ENCODE results near the gene TEK. TPM values are rescaled to one million over a fixed set of nuclear protein-coding genes. Genes with fewer than 3 reads are reported as not detected.
"Not testable (repeated sequence)": the region's sequence is repeated elsewhere in the genome, so short reads cannot be mapped to it uniquely, and the experiment has no call there.

The TEK gene
- total and polyA plus RNA-seq, 4 experiments from 2014 or later, result not detected

DNA sequence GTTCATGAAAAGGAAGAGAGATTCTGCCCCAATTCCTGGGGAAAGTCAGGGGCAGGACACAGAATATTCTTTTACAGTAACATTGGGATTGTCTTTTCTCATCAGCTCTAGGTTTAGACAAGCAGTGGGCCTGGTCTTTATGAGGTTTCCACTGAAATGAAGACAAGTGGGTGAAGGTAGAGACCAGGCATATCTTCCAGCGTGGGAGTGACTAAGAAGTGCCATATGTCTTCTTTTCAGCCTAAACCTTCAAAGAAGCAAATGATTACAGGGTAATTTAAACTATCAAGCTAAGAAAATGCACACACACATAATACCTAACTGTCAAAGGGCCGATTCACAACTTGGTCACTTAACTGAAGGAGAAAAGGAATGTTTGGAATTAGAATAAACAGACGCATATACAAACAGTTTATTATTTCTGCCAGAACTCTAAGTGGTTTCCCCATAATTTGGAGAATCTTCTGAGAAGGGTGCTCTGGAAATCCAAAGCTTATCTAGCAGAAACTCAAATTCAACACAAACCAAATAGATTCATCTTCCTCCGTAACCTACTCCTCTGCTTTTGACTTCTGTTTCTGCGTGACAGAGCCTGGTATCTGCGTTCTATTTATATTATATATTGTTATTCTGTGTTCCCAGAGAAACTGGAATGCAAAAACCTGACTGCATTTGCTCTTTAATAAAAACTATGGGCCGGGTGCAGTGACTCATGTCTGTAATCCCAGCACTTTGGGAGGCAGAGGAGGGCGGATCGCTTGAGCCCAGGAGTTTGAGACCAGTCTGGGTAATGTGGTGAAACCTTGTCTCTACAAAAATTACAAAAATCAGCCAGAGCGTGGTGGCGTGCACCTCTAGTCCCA, 22.0 kb upstream of the TEK start:
- POLR2A ChIA-PET (ENCODE audit: partially characterized antibody), result no interaction called here
- no peaks in the 10 kb centered on the region for H3K4me1 Mint-ChIP-seq
- H3K9me3 Mint-ChIP-seq, result peaks cover 0 to 3% (median 0%) of the 10 kb centered on the region in 8 donors
- no peaks in the 10 kb centered on the region for H3K9me3 ChIP-seq (ENCODE audit: control insufficient read depth in 1 of 2, low read length in 2 of 2)
- no peaks in the 10 kb centered on the region for H3K36me3 ChIP-seq (ENCODE audit: insufficient read depth, low read length)
- DNase-seq, result no peak
- CTCF ChIA-PET (ENCODE audit: partially characterized antibody), result no interaction called here
- peaks cover 0 to 3% of the 10 kb centered on the region in 2 donors for H3K27me3 Mint-ChIP-seq
- H3K27ac ChIP-seq (ENCODE audit: low read depth, low read length), result no peak overlapping the region
- no peaks in the 10 kb centered on the region for H3K27me3 ChIP-seq (ENCODE audit: insufficient read depth, low read length)
- H3K4me1 ChIP-seq (ENCODE audit: insufficient read depth, low read length), result no peaks in the 10 kb centered on the region
- intact Hi-C loops (cut with micrococcal nuclease), result no loop called here
- no peak overlapping the region for H3K27ac Mint-ChIP-seq
- no peaks in the 10 kb centered on the region for H3K36me3 Mint-ChIP-seq
- H3K4me3 Mint-ChIP-seq, result no peak overlapping the region
- H3K4me3 ChIP-seq (ENCODE audit: low read length in 2 of 2), result no peak overlapping the region

DNA sequence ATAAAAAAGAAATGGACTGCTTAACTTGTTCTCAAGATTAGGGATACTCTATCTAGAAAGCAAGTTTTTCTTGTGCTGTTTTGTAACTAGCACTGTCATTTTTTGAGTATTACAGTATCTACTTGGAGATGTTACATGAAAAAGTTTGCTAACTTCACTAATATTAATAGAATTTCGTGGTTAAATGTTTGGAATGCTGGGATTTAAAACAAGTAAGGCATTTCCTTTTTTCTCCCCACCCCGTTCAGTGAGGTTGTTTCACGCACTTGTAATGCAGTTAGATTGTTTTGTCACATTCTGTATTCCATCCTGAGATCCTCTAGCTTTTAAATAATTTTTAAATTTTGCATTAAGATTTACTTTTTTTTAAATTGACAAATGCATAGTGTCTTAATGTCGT, 20.0 kb upstream of the TEK start:
- H3K27ac ChIP-seq (ENCODE audit: low read depth, low read length), result no peak overlapping the region
- peaks cover 0 to 2% (median under 1%) of the 10 kb centered on the region in 4 donors for H3K4me1 Mint-ChIP-seq
- H3K4me3 Mint-ChIP-seq, result no peak overlapping the region
- no peaks in the 10 kb centered on the region for H3K27me3 ChIP-seq (ENCODE audit: insufficient read depth, low read length)
- H3K27ac Mint-ChIP-seq, result no peak overlapping the region
- DNase-seq, result no peak
- H3K4me3 ChIP-seq (ENCODE audit: low read length in 2 of 2), result no peak overlapping the region
- CTCF ChIA-PET (ENCODE audit: partially characterized antibody), result no interaction called here
- peaks cover 4 to 9% of the 10 kb centered on the region in 2 donors for H3K27me3 Mint-ChIP-seq
- no peaks in the 10 kb centered on the region for H3K4me1 ChIP-seq (ENCODE audit: insufficient read depth, low read length)
- no peaks in the 10 kb centered on the region for H3K9me3 ChIP-seq (ENCODE audit: control insufficient read depth in 1 of 2, low read length in 2 of 2)
- H3K9me3 Mint-ChIP-seq, result peaks cover 0 to 5% (median 0%) of the 10 kb centered on the region in 8 donors
- POLR2A ChIA-PET (ENCODE audit: partially characterized antibody), result no interaction called here
- intact Hi-C loops (cut with micrococcal nuclease), result no loop called here
- H3K36me3 Mint-ChIP-seq, result no peaks in the 10 kb centered on the region
- no peaks in the 10 kb centered on the region for H3K36me3 ChIP-seq (ENCODE audit: insufficient read depth, low read length)

DNA sequence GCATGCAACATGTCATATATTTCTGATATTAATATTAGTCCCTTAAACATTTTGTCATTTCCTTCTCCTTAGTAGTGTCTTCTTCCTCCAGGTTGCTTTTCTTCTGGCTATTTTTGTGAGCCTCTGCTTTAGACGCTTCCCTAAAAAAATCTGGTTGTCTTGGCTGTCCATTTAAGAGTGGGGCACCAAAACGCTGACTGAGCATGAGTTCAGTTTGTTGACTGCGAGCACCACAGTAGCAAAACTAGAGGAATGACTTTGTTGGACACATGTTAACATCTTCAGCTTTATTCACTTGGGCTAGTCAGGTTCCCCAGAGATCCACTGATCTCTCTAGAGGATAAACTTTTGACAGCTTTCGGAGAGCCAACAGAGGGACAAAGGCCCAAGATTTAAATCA, 19.3 kb upstream of the TEK start:
- Mint-ChIP-seq H3K4me3 (no peak overlapping the region), H3K4me1 (peaks cover 0 to 2% (median under 1%) of the 10 kb centered on the region in 4 donors), H3K36me3 (no peaks in the 10 kb centered on the region), H3K27me3 (peaks cover 7 to 13% of the 10 kb centered on the region in 2 donors), H3K27ac (peak overlapping the region in 1 of 7 donors; percentile 23), H3K9me3 (peaks cover 0 to 5% (median 0%) of the 10 kb centered on the region in 8 donors)
- Histone ChIP-seq H3K27me3 (ENCODE audit: insufficient read depth, low read length) (no peaks in the 10 kb centered on the region), H3K4me1 (ENCODE audit: insufficient read depth, low read length) (no peaks in the 10 kb centered on the region), H3K4me3 (ENCODE audit: low read length in 2 of 2) (no peak overlapping the region), H3K27ac (ENCODE audit: low read depth, low read length) (no peak overlapping the region), H3K9me3 (ENCODE audit: control insufficient read depth in 1 of 2, low read length in 2 of 2) (no peaks in the 10 kb centered on the region), H3K36me3 (ENCODE audit: insufficient read depth, low read length) (no peaks in the 10 kb centered on the region)
- ChIA-PET CTCF (ENCODE audit: partially characterized antibody) (no interaction called here), POLR2A (ENCODE audit: partially characterized antibody) (no interaction called here)
- DNase-seq, result no peak
- intact Hi-C loops (cut with micrococcal nuclease), result no loop called here

DNA sequence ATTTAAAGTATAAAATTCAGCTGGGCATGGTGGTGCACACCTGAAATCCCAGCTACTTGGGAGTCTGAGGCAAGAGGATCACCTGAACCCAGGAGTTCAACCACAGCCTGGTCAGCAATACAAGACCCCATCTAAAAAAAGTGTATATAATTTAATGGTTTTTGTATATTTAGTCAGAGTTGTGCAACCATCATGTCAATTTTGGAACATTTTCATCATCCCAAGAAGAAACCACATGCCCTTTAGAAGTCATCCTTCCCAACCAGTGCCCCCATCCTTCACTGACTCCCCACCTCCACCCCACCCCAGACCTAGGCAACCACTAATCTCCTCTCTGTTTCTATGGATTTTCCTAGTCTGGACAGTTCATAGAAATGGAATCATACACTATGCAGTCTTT, 18.8 kb upstream of the TEK start:
- no peak overlapping the region for H3K4me3 ChIP-seq (ENCODE audit: low read length in 2 of 2)
- ChIA-PET CTCF (ENCODE audit: partially characterized antibody) (no interaction called here), POLR2A (ENCODE audit: partially characterized antibody) (no interaction called here)
- intact Hi-C loops (cut with micrococcal nuclease), result no loop called here
- no peak overlapping the region for H3K27ac ChIP-seq (ENCODE audit: low read depth, low read length)
- no peaks in the 10 kb centered on the region for H3K9me3 ChIP-seq (ENCODE audit: control insufficient read depth in 1 of 2, low read length in 2 of 2)
- no peak overlapping the region for H3K4me3 Mint-ChIP-seq
- peaks cover 0 to 2% (median under 1%) of the 10 kb centered on the region in 4 donors for H3K4me1 Mint-ChIP-seq
- peaks cover 9 to 16% of the 10 kb centered on the region in 2 donors for H3K27me3 Mint-ChIP-seq
- H3K9me3 Mint-ChIP-seq, result peaks cover 0 to 5% (median 0%) of the 10 kb centered on the region in 8 donors
- no peaks in the 10 kb centered on the region for H3K4me1 ChIP-seq (ENCODE audit: insufficient read depth, low read length)
- DNase-seq, result no peak
- H3K27me3 ChIP-seq (ENCODE audit: insufficient read depth, low read length), result no peaks in the 10 kb centered on the region
- no peak overlapping the region for H3K27ac Mint-ChIP-seq
- H3K36me3 Mint-ChIP-seq, result no peaks in the 10 kb centered on the region
- H3K36me3 ChIP-seq (ENCODE audit: insufficient read depth, low read length), result no peaks in the 10 kb centered on the region

DNA sequence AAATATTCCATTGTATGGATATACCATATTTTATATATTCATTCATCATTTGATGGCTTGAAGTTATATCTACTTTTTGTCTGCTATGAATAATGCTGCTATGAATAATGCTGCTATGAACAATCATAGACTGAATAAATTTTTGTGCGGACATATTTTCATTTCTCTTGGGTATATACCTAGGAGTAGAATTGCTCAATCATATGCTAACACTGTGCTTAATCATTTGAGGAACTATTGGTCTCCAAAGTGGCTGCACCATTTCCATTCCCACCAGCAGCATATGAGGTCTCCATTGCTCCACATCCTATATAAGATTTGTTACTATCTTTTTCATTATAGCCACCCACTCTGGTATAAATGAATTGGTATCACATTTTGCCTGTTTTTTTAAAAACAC, 18.3 kb upstream of the TEK start:
- H3K27ac Mint-ChIP-seq, result no peak overlapping the region
- Histone ChIP-seq H3K36me3 (ENCODE audit: insufficient read depth, low read length) (no peaks in the 10 kb centered on the region), H3K9me3 (ENCODE audit: control insufficient read depth in 1 of 2, low read length in 2 of 2) (no peaks in the 10 kb centered on the region), H3K27ac (ENCODE audit: low read depth, low read length) (no peak overlapping the region), H3K4me1 (ENCODE audit: insufficient read depth, low read length) (no peaks in the 10 kb centered on the region), H3K4me3 (ENCODE audit: low read length in 2 of 2) (no peak overlapping the region), H3K27me3 (ENCODE audit: insufficient read depth, low read length) (no peaks in the 10 kb centered on the region)
- peaks cover 0 to 2% (median under 1%) of the 10 kb centered on the region in 4 donors for H3K4me1 Mint-ChIP-seq
- DNase-seq, result no peak
- no peak overlapping the region for H3K4me3 Mint-ChIP-seq
- H3K27me3 Mint-ChIP-seq, result peaks cover 11 to 18% of the 10 kb centered on the region in 2 donors
- POLR2A ChIA-PET (ENCODE audit: partially characterized antibody), result no interaction called here
- intact Hi-C loops (cut with micrococcal nuclease), result no loop called here
- no peaks in the 10 kb centered on the region for H3K36me3 Mint-ChIP-seq
- peaks cover 0 to 5% (median 0%) of the 10 kb centered on the region in 8 donors for H3K9me3 Mint-ChIP-seq
- CTCF ChIA-PET (ENCODE audit: partially characterized antibody), result no interaction called here

DNA sequence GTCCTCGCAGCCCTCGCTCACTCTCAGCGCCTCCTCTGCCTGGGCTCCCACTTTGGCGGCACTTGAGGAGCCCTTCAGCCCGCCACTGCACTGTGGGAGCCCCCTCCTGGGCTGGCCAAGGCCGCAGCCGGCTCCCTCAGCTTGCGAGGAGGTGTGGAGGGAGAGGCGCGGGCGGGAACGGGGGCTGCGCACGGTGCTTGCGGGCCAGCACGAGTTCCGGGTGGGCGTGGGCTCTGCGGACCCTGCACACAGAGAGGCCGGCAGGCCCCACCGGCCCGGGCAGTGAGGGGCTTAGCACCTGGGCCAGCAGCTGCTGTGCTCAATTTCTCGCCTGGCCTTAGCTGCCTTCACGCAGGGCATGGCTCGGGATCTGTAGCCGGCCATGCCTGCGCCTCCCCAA, 16.5 kb upstream of the TEK start:
- DNase-seq; CTCF ChIA-PET (ENCODE audit: partially characterized antibody); H3K4me1 Mint-ChIP-seq: not testable (repeated sequence)

DNA sequence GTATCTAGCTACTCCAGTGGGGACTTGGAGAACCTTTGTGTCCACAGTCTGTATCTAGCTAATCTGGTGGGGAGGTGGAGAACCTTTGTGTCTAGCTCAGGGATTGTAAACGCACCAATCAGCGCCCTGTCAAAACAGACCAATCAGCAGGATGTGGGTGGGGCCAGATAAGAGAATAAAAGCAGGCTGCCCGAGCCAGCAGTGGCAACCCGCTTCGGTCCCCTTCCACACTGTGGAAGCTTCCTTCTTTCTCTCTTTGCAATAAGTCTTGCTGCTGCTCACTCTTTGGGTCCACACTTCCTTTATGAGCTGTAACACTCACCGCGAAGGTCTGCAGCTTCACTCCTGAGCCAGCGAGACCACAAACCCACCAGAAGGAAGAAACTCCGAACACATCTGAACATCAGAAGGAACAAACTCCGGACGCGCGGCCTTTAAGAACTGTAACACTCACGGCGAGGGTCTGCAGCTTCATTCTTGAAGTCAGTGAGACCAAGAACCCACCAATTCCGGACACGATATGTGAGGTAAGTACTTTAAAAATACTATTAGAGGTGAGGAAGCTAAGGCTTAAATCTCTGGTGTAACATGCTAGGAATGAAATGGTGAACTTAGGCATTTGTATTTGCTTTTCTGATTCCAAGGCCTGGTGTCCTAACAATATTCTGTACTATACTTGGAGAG, 15.5 kb upstream of the TEK start:
- intact Hi-C loops (cut with micrococcal nuclease); POLR2A ChIA-PET (ENCODE audit: partially characterized antibody); H3K4me3 Mint-ChIP-seq; CTCF ChIA-PET (ENCODE audit: partially characterized antibody); H3K27ac Mint-ChIP-seq; H3K27ac ChIP-seq (ENCODE audit: low read depth, low read length); H3K4me1 Mint-ChIP-seq; H3K4me3 ChIP-seq (ENCODE audit: low read length in 2 of 2); DNase-seq; H3K9me3 ChIP-seq (ENCODE audit: control insufficient read depth in 1 of 2, low read length in 2 of 2); H3K9me3 Mint-ChIP-seq; H3K27me3 ChIP-seq (ENCODE audit: insufficient read depth, low read length); H3K36me3 Mint-ChIP-seq; H3K4me1 ChIP-seq (ENCODE audit: insufficient read depth, low read length); H3K36me3 ChIP-seq (ENCODE audit: insufficient read depth, low read length): not testable (repeated sequence)
- peaks cover 13 to 21% of the 10 kb centered on the region in 2 donors for H3K27me3 Mint-ChIP-seq

More for the DNA sequence above, 16.5 kb upstream of the TEK start:
- H3K36me3 Mint-ChIP-seq; H3K27me3 ChIP-seq (ENCODE audit: insufficient read depth, low read length); H3K9me3 Mint-ChIP-seq; H3K4me3 Mint-ChIP-seq; H3K4me3 ChIP-seq (ENCODE audit: low read length in 2 of 2); H3K4me1 ChIP-seq (ENCODE audit: insufficient read depth, low read length); H3K9me3 ChIP-seq (ENCODE audit: control insufficient read depth in 1 of 2, low read length in 2 of 2); intact Hi-C loops (cut with micrococcal nuclease); H3K27ac Mint-ChIP-seq; H3K27ac ChIP-seq (ENCODE audit: low read depth, low read length); H3K36me3 ChIP-seq (ENCODE audit: insufficient read depth, low read length); POLR2A ChIA-PET (ENCODE audit: partially characterized antibody): not testable (repeated sequence)
- peaks cover 13 to 21% of the 10 kb centered on the region in 2 donors for H3K27me3 Mint-ChIP-seq
